ENCODE measurements around the gene PRMT2. TPM values are rescaled to one million over a fixed set of nuclear protein-coding genes. Genes with fewer than 3 reads are reported as not detected.
A peak's percentile ranks its signal among the peaks of the same experiment; 100 is the strongest.

PRMT2 gene
- total and polyA plus RNA-seq, 8 donors: 91.7 to 153 (median 141) TPM

- no peak for DNase-seq
- no peaks in the 10 kb centered on the region for H3K36me3 ChIP-seq
These were observed 32.2 kb upstream of the PRMT2 start for GRCh38 chr21:46603228-46603627.

DNA sequence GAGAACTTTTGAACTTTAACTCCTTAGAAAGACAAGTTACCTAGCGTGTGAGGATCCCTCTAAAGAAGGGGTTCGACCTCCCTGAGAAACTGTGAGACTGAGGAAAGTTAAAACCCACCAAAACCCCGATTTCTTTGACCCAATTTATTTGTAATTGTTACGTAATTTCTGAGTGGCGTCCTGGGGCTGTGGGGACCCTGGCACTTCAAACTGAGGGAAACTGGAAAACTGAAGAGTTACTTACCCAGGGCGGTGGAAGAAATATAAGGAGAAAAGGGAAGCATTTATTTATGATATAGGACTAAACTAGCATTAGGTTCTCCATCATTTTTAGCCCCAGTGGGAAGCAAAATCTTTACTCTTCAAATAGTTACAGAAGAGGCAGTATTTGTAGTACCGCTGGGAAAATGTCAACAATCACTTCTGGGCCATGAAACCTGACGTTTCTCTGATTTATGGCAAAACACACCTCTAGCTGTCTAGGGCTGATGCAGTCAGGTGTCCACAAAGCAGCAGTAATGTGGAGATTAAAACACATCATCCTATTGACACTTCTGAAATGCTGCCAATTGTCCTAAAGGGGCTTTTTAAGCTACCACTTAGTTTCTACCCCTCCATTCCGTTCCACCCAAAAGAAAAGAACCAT lies 31.0 kb upstream of the PRMT2 start:
- Histone ChIP-seq H3K4me1 (peaks cover 0 to 22% of the 10 kb centered on the region in 2 donors), H3K9me3 (no peaks in the 10 kb centered on the region), H3K27ac (no peak overlapping the region), H3K27me3 (no peaks in the 10 kb centered on the region), H3K36me3 (no peaks in the 10 kb centered on the region), H3K4me3 (no peak overlapping the region)
- intact Hi-C loops (cut with DNase I): no loop called here
- DNase-seq: no peak
- no peak for TF ChIP-seq CTCF (IDR thresholded peaks at IDR 0.05)
- ATAC-seq: no peak

More at GRCh38 chr21:46603228-46603627, 32.2 kb upstream of the PRMT2 start:
- no peak for TF ChIP-seq CTCF (IDR thresholded peaks at IDR 0.05)
- Histone ChIP-seq H3K4me3 (no peak overlapping the region), H3K27me3 (no peaks in the 10 kb centered on the region), H3K27ac (no peak overlapping the region), H3K9me3 (no peaks in the 10 kb centered on the region), H3K4me1 (peaks cover 7 to 22% of the 10 kb centered on the region in 2 donors)
- ATAC-seq: no peak
- intact Hi-C loops (cut with DNase I): no loop called here

DNA sequence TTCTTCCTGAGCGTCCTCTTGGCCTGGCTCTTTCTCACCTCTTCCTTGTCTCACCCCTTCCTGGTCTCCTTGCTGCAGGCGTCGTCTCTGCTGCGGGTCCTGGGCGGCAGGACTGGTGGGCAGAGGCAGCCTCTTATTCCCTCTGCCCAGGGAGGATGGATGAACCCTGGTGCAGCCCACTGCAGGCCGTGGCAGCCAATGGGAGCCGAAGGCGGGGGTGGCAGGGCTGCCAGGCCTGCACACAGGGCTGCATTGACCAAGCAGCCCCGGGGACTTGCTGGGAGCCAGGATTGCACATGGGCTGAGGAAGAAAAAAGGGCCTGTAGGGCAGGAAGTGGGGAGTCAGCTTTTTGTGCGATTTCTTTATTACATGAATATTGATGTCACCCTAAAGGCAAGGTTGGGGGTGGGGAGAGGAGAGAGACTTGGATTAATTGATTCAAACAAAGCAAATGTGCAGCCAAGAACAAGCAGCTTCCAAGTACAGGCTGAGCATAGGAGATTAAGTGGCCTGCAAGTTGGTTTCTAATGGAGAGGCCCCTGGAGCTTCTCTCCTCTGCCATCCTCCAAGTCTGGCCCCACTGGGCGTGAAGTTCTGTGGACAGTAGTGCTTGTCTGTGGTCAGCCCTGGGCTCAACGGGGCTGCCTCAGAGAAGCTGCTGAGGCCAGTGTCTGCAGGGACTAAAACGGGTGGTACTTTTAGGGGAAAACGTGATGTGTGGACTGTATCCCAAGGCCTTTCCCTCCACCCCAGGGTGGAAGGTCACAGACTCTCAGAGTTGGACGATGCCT lies 30.3 kb upstream of the PRMT2 start, which contains the start of gene S100B:
Gene S100B, minus strand, starts transcription at position 108 of the 792 bp plus-strand sequence. CDS start 2,667 bp downstream, outside the sequence.
- Histone ChIP-seq H3K4me3 (no peak within 1 kb of the TSS), H3K9me3 (no peaks in the 10 kb centered on the region), H3K27ac (peak within 1 kb of the TSS in 1 of 2 donors; percentile 69), H3K4me1 (peaks cover 0 to 22% of the 10 kb centered on the region in 2 donors), H3K27me3 (no peaks in the 10 kb centered on the region), H3K36me3 (no peaks in the 10 kb centered on the region)
- ATAC-seq (no peak), DNase-seq (no peak)
- TF ChIP-seq CTCF (IDR thresholded peaks at IDR 0.05): no peak
- intact Hi-C loops (cut with DNase I): no loop called here

- H3K27ac ChIP-seq: peak overlapping the region in 1 of 2 donors; percentile 69
- ATAC-seq (peak; percentile 87), DNase-seq (peak in 1 of 4 donors; percentile 77)
- H3K4me3 ChIP-seq: no peak overlapping the region
- TF ChIP-seq CTCF (IDR thresholded peaks at IDR 0.05): no peak
- no peaks in the 10 kb centered on the region for H3K36me3 ChIP-seq
- peaks cover 0 to 3% of the 10 kb centered on the region in 2 donors for H3K9me3 ChIP-seq
- peaks cover 0 to 22% of the 10 kb centered on the region in 2 donors for H3K4me1 ChIP-seq
- intact Hi-C loops (cut with DNase I): no loop called here
- no peaks in the 10 kb centered on the region for H3K27me3 ChIP-seq
These were observed 29.6 kb upstream of the PRMT2 start for GRCh38 chr21:46605767-46606426.

DNA sequence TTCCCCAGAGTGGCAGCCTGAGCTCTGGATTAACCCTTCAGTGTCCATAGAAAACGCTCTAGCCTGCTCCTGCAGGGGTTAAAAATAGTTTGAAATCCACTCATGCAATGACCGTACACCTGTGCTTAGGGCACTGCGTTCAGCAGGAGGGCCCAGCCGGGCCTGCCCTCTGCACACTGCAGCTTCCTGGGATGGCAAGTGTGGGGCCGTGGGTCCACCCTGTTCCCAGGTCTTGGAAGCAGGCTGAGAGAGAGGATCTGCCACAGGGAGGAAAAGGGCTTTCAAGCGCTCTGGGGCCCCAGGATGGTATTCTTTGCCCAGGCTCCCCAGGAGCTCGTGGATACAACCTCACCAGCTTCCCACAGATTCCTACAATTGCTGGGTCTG lies 29.1 kb upstream of the PRMT2 start:
- no peak for TF ChIP-seq CTCF (IDR thresholded peaks at IDR 0.05)
- no peak for DNase-seq
- H3K27ac ChIP-seq: peak overlapping the region in 1 of 2 donors; percentile 69
- peaks cover 0 to 22% of the 10 kb centered on the region in 2 donors for H3K4me1 ChIP-seq
- intact Hi-C loops (cut with DNase I): no loop called here
- peak; percentile 11 for ATAC-seq
- H3K9me3 ChIP-seq: peaks cover 0 to 5% of the 10 kb centered on the region in 2 donors
- H3K27me3 ChIP-seq: no peaks in the 10 kb centered on the region
- H3K36me3 ChIP-seq: no peaks in the 10 kb centered on the region
- no peak overlapping the region for H3K4me3 ChIP-seq

All from left lung (tissue), 10 donors.